Upper lobe of left lung (tissue), 4 donors: Measurements from ENCODE around the gene MYOM1.

Source experiments
- EP300 ChIP-seq, 4 donors: sonication (generic); formaldehyde crosslinking; IDR thresholded peaks; one replicate each; pipeline ENCODE4 v1.5.1; 2017; ENCODE audit warnings: antibody characterized with exemption in 4 of 4, control low read depth in 2 of 4
- POLR2A ChIP-seq, 4 donors: fragments of 450-650 bp; IDR thresholded peaks; one replicate each; pipeline ENCODE4 v1.5.1; 2016 to 2017; ENCODE audit warnings: antibody characterized with exemption in 4 of 4, mild to moderate bottlenecking in 2 of 4
- POLR2AphosphoS5 ChIP-seq, 2 donors: sonication (generic); formaldehyde crosslinking; IDR thresholded peaks; one replicate each; pipeline ENCODE4 v1.5.1; 2017; ENCODE audit warnings: antibody characterized with exemption in 2 of 2
- TF ChIP-seq, protein P1 (sequence below), 6 experiments: fragments of 450-650 bp in 4 of 6; fragments of 200-600 bp in 2 of 6; sonication (generic) in 2 of 6; IDR thresholded peaks; one replicate each; pipeline ENCODE4 v1.5.1; 2016 to 2019; ENCODE audit warnings: antibody characterized with exemption in 6 of 6

DNA sequence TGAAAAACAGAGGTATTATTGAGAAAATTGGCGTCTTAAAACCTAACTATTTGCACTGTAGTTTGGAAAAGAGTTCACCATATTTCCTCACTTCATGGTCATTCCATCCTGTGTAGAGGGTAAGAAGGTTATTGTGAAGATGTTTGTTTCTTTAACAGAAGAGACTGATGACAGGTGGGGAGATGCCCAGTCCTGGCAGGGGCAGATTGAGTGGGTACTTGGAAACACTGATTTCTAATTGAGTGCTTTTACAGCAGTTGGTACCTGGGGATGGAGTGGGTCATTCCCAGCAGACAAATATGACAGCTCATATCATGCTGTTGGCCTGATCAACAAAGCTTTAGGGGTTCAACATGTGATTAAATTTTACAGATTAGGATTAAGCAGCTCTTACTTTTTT is 67.5 kb downstream of the MYOM1 start:
- TF ChIP-seq, protein P1, sequence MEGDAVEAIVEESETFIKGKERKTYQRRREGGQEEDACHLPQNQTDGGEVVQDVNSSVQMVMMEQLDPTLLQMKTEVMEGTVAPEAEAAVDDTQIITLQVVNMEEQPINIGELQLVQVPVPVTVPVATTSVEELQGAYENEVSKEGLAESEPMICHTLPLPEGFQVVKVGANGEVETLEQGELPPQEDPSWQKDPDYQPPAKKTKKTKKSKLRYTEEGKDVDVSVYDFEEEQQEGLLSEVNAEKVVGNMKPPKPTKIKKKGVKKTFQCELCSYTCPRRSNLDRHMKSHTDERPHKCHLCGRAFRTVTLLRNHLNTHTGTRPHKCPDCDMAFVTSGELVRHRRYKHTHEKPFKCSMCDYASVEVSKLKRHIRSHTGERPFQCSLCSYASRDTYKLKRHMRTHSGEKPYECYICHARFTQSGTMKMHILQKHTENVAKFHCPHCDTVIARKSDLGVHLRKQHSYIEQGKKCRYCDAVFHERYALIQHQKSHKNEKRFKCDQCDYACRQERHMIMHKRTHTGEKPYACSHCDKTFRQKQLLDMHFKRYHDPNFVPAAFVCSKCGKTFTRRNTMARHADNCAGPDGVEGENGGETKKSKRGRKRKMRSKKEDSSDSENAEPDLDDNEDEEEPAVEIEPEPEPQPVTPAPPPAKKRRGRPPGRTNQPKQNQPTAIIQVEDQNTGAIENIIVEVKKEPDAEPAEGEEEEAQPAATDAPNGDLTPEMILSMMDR (IDR thresholded peaks at IDR 0.05), result no peak
- TF ChIP-seq POLR2A (IDR thresholded peaks at IDR 0.05) (no peak), POLR2AphosphoS5 (IDR thresholded peaks at IDR 0.05) (no peak), EP300 (IDR thresholded peaks at IDR 0.05) (no peak)
